Esophagus muscularis mucosa (tissue), 3 donors: ENCODE results near the gene PITRM1.

Experiments used
- POLR2A ChIP-seq: fragments of 450-650 bp; IDR thresholded peaks from one replicate; pipeline ENCODE4 v1.6.1; 2017; ENCODE audit warnings: antibody characterized with exemption, moderate library complexity, mild to moderate bottlenecking, low read depth
- POLR2AphosphoS5 ChIP-seq, 2 donors: sonication (generic); formaldehyde crosslinking; IDR thresholded peaks; one replicate each; pipeline ENCODE4 v1.6.1; 2017; ENCODE audit warnings: antibody characterized with exemption in 2 of 2
- TF ChIP-seq, protein P1 (sequence below), 3 experiments: fragments of 200-600 bp in 2 of 3; fragments of 450-650 bp in 1 of 3; sonication (generic) in 2 of 3; IDR thresholded peaks; one replicate each; pipeline ENCODE4 v1.5.1; 2017 to 2019; ENCODE audit warnings: antibody characterized with exemption in 3 of 3, mild to moderate bottlenecking in 2 of 3, moderate library complexity in 1 of 3

DNA sequence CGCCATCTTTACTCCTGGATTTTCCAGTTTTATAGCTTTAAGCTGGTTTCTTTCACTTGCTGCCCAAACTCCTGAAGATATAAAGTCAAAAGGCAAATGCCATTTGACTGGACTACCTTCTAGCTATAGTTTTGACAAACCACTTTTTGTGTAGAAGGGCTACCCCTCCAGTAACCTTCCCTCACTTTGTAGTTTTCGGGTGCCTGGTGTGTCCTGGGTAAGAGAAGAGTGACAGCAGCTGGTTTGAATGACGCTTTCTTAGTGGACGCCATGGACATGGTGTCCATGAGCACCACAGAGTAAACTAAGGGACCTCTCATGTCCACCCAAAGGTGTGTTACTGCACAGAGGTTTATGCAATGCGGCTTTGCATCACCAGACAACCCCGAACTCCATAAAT, 21.2 kb upstream of the PITRM1 start:
- TF ChIP-seq, protein P1, sequence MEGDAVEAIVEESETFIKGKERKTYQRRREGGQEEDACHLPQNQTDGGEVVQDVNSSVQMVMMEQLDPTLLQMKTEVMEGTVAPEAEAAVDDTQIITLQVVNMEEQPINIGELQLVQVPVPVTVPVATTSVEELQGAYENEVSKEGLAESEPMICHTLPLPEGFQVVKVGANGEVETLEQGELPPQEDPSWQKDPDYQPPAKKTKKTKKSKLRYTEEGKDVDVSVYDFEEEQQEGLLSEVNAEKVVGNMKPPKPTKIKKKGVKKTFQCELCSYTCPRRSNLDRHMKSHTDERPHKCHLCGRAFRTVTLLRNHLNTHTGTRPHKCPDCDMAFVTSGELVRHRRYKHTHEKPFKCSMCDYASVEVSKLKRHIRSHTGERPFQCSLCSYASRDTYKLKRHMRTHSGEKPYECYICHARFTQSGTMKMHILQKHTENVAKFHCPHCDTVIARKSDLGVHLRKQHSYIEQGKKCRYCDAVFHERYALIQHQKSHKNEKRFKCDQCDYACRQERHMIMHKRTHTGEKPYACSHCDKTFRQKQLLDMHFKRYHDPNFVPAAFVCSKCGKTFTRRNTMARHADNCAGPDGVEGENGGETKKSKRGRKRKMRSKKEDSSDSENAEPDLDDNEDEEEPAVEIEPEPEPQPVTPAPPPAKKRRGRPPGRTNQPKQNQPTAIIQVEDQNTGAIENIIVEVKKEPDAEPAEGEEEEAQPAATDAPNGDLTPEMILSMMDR (IDR thresholded peaks at IDR 0.05) = no peak
- TF ChIP-seq POLR2A = no peak
- TF ChIP-seq POLR2AphosphoS5 (IDR thresholded peaks at IDR 0.05) = no peak
